Measurements from ENCODE around the gene MST1.

The MST1 gene

GRCh38 chr3:49723628-49724551, 34.6 kb upstream of the MST1 start, which contains the start of gene GMPPB:
GMPPB (minus strand) TSS chr3:49723951; CDS start chr3:49723726, 225 bp downstream.
- TF ChIP-seq CTCF (IDR thresholded peaks at IDR 0.05; ENCODE audit: insufficient read depth, low read length, missing control alignments) = no peak
- ChIA-PET POLR2A (interaction anchor here (1.2 kb wide), 2 partner anchors 9 to 11 kb away, joined by 3 to 5 read pairs; no protein-coding TSS in a partner anchor), CTCF (interaction anchor here (1.0 kb wide), 2 partner anchors 79 to 116 kb away, joined by 3 to 6 read pairs; partner anchors contain the start of gene INKA1)
- peak; percentile 62 for DNase-seq (ENCODE audit: low read depth, low spot score)
- H3K4me3 ChIP-seq (ENCODE audit: low read depth, low read length) = peak within 1 kb of the TSS; percentile 95

DNA sequence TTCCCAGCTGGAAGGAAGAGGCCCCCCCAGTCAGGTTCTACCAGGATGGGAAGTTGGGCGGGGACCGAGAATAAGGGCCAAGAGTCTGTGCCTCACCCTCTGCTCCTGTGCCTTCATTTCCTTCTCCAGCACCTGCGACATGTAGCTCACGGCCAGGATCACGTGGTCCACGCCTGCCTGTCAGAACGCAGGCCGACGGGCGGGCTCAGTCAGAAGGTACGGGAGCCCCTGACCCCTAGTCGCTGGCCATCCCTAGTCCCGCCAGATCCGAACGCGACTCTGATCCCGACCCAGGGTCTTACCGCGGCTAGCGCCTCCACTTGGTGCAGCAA, 34.0 kb upstream of the MST1 start:
- CTCF ChIA-PET = interaction anchor here (1.0 to 1.1 kb wide), 3 partner anchors 24 to 116 kb away, joined by 3 read pairs; partner anchors contain the start of gene INKA1
- DNase-seq (ENCODE audit: low read depth, low spot score) = no peak
- no peak for TF ChIP-seq CTCF (IDR thresholded peaks at IDR 0.05; ENCODE audit: insufficient read depth, low read length, missing control alignments)
- peak overlapping the region; percentile 95 for H3K4me3 ChIP-seq (ENCODE audit: low read depth, low read length)
- POLR2A ChIA-PET = interaction anchor here (1.2 kb wide), 2 partner anchors 8 to 10 kb away, joined by 3 to 5 read pairs; no protein-coding TSS in a partner anchor

- no peak for DNase-seq (ENCODE audit: low read depth, low spot score)
- no peak for TF ChIP-seq CTCF (IDR thresholded peaks at IDR 0.05; ENCODE audit: insufficient read depth, low read length, missing control alignments)
- H3K4me3 ChIP-seq (ENCODE audit: low read depth, low read length) = peak overlapping the region; percentile 95
- ChIA-PET POLR2A (no interaction called here), CTCF (interaction anchor here (1.0 to 1.1 kb wide), 3 partner anchors 23 to 117 kb away, joined by 3 read pairs; partner anchors contain the start of gene INKA1)
These were observed 33.6 kb upstream of the MST1 start for GRCh38 chr3:49722896-49723295.

DNA sequence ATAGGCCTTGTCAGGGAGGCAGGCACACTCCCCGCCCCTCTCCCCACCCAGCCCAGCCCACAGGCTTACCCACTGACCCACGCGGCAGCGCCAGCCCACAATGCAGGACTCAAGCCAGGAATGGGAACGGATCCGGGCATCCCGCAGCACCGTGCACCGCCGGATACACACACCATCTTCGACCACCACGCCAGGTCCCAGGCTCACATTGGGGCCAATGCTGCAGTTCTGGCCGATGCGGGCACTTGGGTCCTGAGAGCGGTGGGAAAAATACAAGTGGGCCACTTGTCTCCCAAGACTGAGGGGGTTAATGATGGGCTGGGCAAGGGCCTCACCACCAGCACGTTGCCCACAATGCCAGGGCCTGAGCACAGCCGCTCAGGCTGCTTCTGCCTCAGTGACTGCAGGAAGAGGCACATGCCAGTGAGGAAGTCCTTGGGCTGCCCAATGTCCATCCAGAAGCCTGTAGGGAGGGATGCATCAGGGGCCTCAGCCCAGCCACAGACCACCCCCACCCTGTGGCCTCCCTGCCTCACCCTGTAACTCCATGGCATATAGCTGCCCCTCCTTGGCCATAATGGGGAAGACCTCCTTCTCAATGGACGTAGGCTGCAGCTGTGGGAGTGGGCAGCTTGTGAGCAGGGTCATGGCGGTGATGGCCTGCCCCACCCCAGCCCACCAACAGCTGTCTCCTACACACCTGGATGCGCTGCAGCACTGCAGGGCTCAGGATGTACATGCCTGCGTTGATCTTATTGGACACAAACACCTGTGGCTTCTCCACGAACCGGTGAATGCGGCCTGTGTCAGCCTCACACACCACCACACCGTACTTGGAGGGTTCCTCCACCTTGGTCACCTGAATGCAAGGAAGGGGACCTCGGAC, 32.9 kb upstream of the MST1 start:
- no peak for TF ChIP-seq CTCF (IDR thresholded peaks at IDR 0.05; ENCODE audit: insufficient read depth, low read length, missing control alignments)
- DNase-seq (ENCODE audit: low read depth, low spot score) = no peak
- H3K4me3 ChIP-seq (ENCODE audit: low read depth, low read length) = peak overlapping the region; percentile 95
- ChIA-PET POLR2A (no interaction called here), CTCF (interaction anchor here (1.0 to 2.6 kb wide), 4 partner anchors 23 to 118 kb away, joined by 3 to 21 read pairs (median 3); no protein-coding TSS in a partner anchor)

- ChIA-PET CTCF (interaction anchor here (1.2 to 2.6 kb wide), 2 partner anchors 92 to 118 kb away, joined by 3 to 21 read pairs; no protein-coding TSS in a partner anchor), POLR2A (no interaction called here)
- DNase-seq (ENCODE audit: low read depth, low spot score) = no peak
- H3K4me3 ChIP-seq (ENCODE audit: low read depth, low read length) = no peak overlapping the region
- no peak for TF ChIP-seq CTCF (IDR thresholded peaks at IDR 0.05; ENCODE audit: insufficient read depth, low read length, missing control alignments)
These were observed 32.3 kb upstream of the MST1 start for GRCh38 chr3:49721596-49721895.

All from AG04449 (cell line).